OCI-LY1 (cell line): ENCODE data around the gene SH3RF3.

ENCODE experiments used
- H2AFZ ChIP-seq: fragments of 200-600 bp; sonication (generic), shearing (Covaris generic); 2 replicates; pipeline ENCODE4 v1.6.0; 2014; ENCODE audit warnings: antibody characterized with exemption, mild to moderate bottlenecking, low read length
- H3F3A ChIP-seq: fragments of 200-600 bp; sonication (generic), shearing (Covaris generic); 2 replicates; pipeline ENCODE4 v1.6.0; 2014; ENCODE audit warnings: mild to moderate bottlenecking, antibody characterized with exemption, low read length, moderate library complexity; ENCODE audit not compliant: insufficient read depth
- H3K27ac ChIP-seq: fragments of 200-600 bp; sonication (generic); 2 replicates; pipeline ENCODE4 v1.5.1; 2014; ENCODE audit warnings: low read length, mixed run types, mild to moderate bottlenecking, low read depth; ENCODE audit not compliant: poor library complexity, severe bottlenecking
- H3K27me3 ChIP-seq: fragments of 200-600 bp; sonication (generic); 2 replicates; pipeline ENCODE4 v1.6.0; 2014; ENCODE audit warnings: antibody characterized with exemption, mild to moderate bottlenecking, low read length, moderate library complexity; ENCODE audit not compliant: insufficient read depth
- H3K36me3 ChIP-seq: fragments of 200-600 bp; sonication (generic); 2 replicates; pipeline ENCODE4 v1.6.1; 2014; ENCODE audit warnings: mild to moderate bottlenecking, antibody characterized with exemption, low read length, moderate library complexity, mixed read lengths; ENCODE audit not compliant: insufficient read depth
- H3K4me1 ChIP-seq: fragments of 200-600 bp; sonication (generic); 2 replicates; pipeline ENCODE4 v1.5.1; 2014; ENCODE audit warnings: mild to moderate bottlenecking, low read length, moderate library complexity; ENCODE audit not compliant: insufficient read depth, severe bottlenecking
- H3K4me2 ChIP-seq: fragments of 200-600 bp; sonication (generic), shearing (Covaris generic); 2 replicates; pipeline ENCODE4 v1.6.1; 2014; ENCODE audit warnings: low read length
- H3K4me3 ChIP-seq: fragments of 200-600 bp; sonication (generic); 2 replicates; pipeline ENCODE4 v1.5.1; 2014; ENCODE audit warnings: low read length, low read depth, mild to moderate bottlenecking, mixed read lengths; ENCODE audit not compliant: poor library complexity, severe bottlenecking
- H3K79me2 ChIP-seq: fragments of 200-600 bp; shearing (Covaris generic); 2 replicates; pipeline ENCODE4 v1.6.1; 2016; ENCODE audit warnings: mixed run types, low read length, mixed read lengths; ENCODE audit not compliant: insufficient read depth
- H3K9ac ChIP-seq: fragments of 200-600 bp; sonication (generic), shearing (Covaris generic); 2 replicates; pipeline ENCODE4 v1.6.1; 2014; ENCODE audit warnings: mild to moderate bottlenecking, low read length, mixed read lengths
- H3K9me2 ChIP-seq: fragments of 200-600 bp; sonication (generic), shearing (Covaris generic); 2 replicates; pipeline ENCODE4 v1.6.1; 2014; ENCODE audit warnings: low read depth, mild to moderate bottlenecking, low read length, mixed read lengths
- H3K9me3 ChIP-seq: fragments of 200-600 bp; shearing (Covaris generic); 2 replicates; pipeline ENCODE4 v1.6.1; 2014; ENCODE audit warnings: low read length, mixed read lengths
- H4K20me1 ChIP-seq: fragments of 200-600 bp; sonication (generic), shearing (Covaris generic); 2 replicates; pipeline ENCODE4 v1.6.0; 2016; ENCODE audit warnings: mild to moderate bottlenecking, low read length; ENCODE audit not compliant: insufficient read depth
- CTCF ChIP-seq: fragments of 200-600 bp; sonication (generic), shearing (Covaris generic); IDR thresholded peaks from 2 replicates; pipeline ENCODE4 v1.5.1; 2017; ENCODE audit warnings: mild to moderate bottlenecking, antibody characterized with exemption, low read length, moderate library complexity, mixed read lengths
- EZH2 ChIP-seq: fragments of 200-600 bp; sonication (generic), shearing (Covaris generic); IDR thresholded peaks from 2 replicates; pipeline ENCODE4 v1.8.0; 2017; ENCODE audit warnings: borderline replicate concordance, mixed run types, mild to moderate bottlenecking, antibody characterized with exemption, low read length, moderate library complexity, mixed read lengths

SH3RF3 gene

DNA sequence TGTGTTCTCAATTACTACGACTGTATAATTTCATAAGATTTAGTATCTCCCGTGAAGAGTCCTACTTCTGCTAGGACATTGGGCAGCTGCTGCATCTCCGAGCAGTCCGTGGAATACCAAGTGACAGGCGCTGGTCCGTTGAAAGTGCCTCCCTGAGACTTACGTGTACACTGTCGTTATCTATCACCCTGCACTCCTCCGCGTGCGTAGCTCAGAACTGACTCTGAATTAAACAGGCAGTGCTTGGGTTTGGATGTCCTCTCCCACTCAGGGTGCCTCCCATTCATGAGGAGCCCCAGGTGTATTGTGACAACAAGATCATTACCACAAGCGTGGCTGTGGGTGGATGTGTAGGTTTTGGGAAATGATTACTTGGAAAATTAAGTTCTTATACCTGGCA is 148.4 kb downstream of the SH3RF3 start:
- Histone ChIP-seq H3K9ac (no peak overlapping the region), H3K9me3 (no peaks in the 10 kb centered on the region), H3F3A (no peaks in the 10 kb centered on the region), H2AFZ (no peak overlapping the region), H4K20me1 (no peaks in the 10 kb centered on the region), H3K79me2 (no peaks in the 10 kb centered on the region), H3K4me3 (no peak overlapping the region), H3K4me2 (no peak overlapping the region), H3K27me3 (no peaks in the 10 kb centered on the region; the same call in 1 of the 2 replicates), H3K4me1 (no peaks in the 10 kb centered on the region), H3K9me2 (no peaks in the 10 kb centered on the region), H3K27ac (no peak overlapping the region), H3K36me3 (no peaks in the 10 kb centered on the region)
- TF ChIP-seq CTCF (no peak), EZH2 (no peak)

- H3K9me2 ChIP-seq: no peaks in the 10 kb centered on the region
- H3K4me2 ChIP-seq: no peak overlapping the region
- H3K4me1 ChIP-seq: no peaks in the 10 kb centered on the region
Measured at GRCh38 chr2:109279243-109279860, 150.3 kb downstream of the SH3RF3 start.

DNA sequence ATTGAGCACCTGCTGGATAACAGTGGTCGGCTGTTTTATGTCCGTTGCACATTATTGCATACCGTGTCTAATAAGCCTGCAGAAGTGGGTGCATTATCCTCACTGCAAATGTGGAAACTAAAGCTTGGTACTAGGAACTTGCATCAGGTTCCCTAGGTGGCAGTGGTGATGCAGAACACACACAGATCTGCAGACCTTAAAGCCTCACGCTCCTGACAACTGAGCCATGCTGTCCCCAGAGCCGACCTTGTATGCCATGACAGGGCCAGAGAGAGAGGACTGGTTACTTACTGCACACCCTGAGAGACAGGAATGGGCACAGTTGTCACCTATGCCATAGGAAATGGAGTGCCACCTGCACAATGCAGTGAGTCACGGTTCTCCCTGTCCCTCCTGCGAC is 151.8 kb downstream of the SH3RF3 start:
- TF ChIP-seq EZH2: no peak
- no peak for TF ChIP-seq CTCF
- no peaks in the 10 kb centered on the region for H3K36me3 ChIP-seq
- H4K20me1 ChIP-seq: no peaks in the 10 kb centered on the region

More at GRCh38 chr2:109279243-109279860, 150.3 kb downstream of the SH3RF3 start:
- no peaks in the 10 kb centered on the region for H3K27me3 ChIP-seq
- TF ChIP-seq CTCF (no peak), EZH2 (no peak)
- no peaks in the 10 kb centered on the region for H3K9me3 ChIP-seq
- no peaks in the 10 kb centered on the region for H4K20me1 ChIP-seq
- no peak overlapping the region for H3K9ac ChIP-seq
- H2AFZ ChIP-seq: no peak overlapping the region
- H3F3A ChIP-seq: no peaks in the 10 kb centered on the region
- no peaks in the 10 kb centered on the region for H3K36me3 ChIP-seq
- no peaks in the 10 kb centered on the region for H3K79me2 ChIP-seq
- no peak overlapping the region for H3K27ac ChIP-seq
- H3K4me3 ChIP-seq: no peak overlapping the region

More for the DNA sequence above, 151.8 kb downstream of the SH3RF3 start:
- H2AFZ ChIP-seq: no peak overlapping the region
- H3K27me3 ChIP-seq: no peaks in the 10 kb centered on the region
- H3K4me3 ChIP-seq: no peak overlapping the region
- no peaks in the 10 kb centered on the region for H3K9me2 ChIP-seq
- no peak overlapping the region for H3K9ac ChIP-seq
- no peaks in the 10 kb centered on the region for H3F3A ChIP-seq
- no peaks in the 10 kb centered on the region for H3K4me1 ChIP-seq
- no peaks in the 10 kb centered on the region for H3K79me2 ChIP-seq
- H3K27ac ChIP-seq: no peak overlapping the region
- H3K9me3 ChIP-seq: no peaks in the 10 kb centered on the region
- no peak overlapping the region for H3K4me2 ChIP-seq
